Effector memory CD4-positive, alpha-beta T cell (primary cell): Measurements from ENCODE around the gene THOC6.
"Not testable (repeated sequence)": the region's sequence is repeated elsewhere in the genome, so short reads cannot be mapped to it uniquely, and the experiment has no call there.

Experiments
- DNase-seq, 3 donors: peaks; one replicate each; pipeline ENCODE4 v3.0.0-alpha.2; 2020
- H3K27ac ChIP-seq: 2 replicates; pipeline ENCODE4 v1.7.0; 2013; ENCODE audit warnings: mild to moderate bottlenecking, low read length, moderate library complexity; ENCODE audit not compliant: insufficient read depth, poor library complexity, severe bottlenecking
- H3K27me3 ChIP-seq: replicated peaks from 2 replicates; pipeline ENCODE4 v1.7.0; 2013; ENCODE audit warnings: mild to moderate bottlenecking, low read length; ENCODE audit not compliant: insufficient read depth, control insufficient read depth, poor library complexity, severe bottlenecking
- H3K36me3 ChIP-seq: 2 replicates; pipeline ENCODE4 v1.7.0; 2013; ENCODE audit warnings: mild to moderate bottlenecking, low read length, moderate library complexity; ENCODE audit not compliant: control insufficient read depth, insufficient read depth
- H3K4me1 ChIP-seq: 2 replicates; pipeline ENCODE4 v1.7.0; 2013; ENCODE audit warnings: low read length, mild to moderate bottlenecking; ENCODE audit not compliant: control insufficient read depth, insufficient read depth, poor library complexity, severe bottlenecking
- H3K4me3 ChIP-seq: 2 replicates; pipeline ENCODE4 v1.7.0; 2013; ENCODE audit warnings: low read length, low read depth, mild to moderate bottlenecking; ENCODE audit not compliant: insufficient read depth, poor library complexity, severe bottlenecking
- H3K9me3 ChIP-seq: 2 replicates; pipeline ENCODE4 v1.7.0; 2013; ENCODE audit warnings: mild to moderate bottlenecking, low read length, moderate library complexity; ENCODE audit not compliant: control insufficient read depth

THOC6 gene

GRCh38 chr16:3072148-3072547 lies 48.3 kb downstream of the THOC6 start:
- not testable (repeated sequence) for H3K9me3 ChIP-seq, DNase-seq, H3K4me3 ChIP-seq, H3K27me3 ChIP-seq, H3K27ac ChIP-seq
- Histone ChIP-seq H3K36me3 (peaks cover 18% of the 10 kb centered on the region), H3K4me1 (peaks cover 85% of the 10 kb centered on the region)

- not testable (repeated sequence) for H3K4me3 ChIP-seq, DNase-seq, H3K27me3 ChIP-seq, H3K9me3 ChIP-seq
- Histone ChIP-seq H3K27ac (peak overlapping the region; percentile 37), H3K4me1 (peaks cover 88% of the 10 kb centered on the region), H3K36me3 (peaks cover 18% of the 10 kb centered on the region)
These were observed 48.9 kb downstream of the THOC6 start for GRCh38 chr16:3072576-3073263.

GRCh38 chr16:3073448-3073847 lies 49.6 kb downstream of the THOC6 start:
- H3K4me1 ChIP-seq = peaks cover 88% of the 10 kb centered on the region
- no peaks in the 10 kb centered on the region for H3K9me3 ChIP-seq
- DNase-seq = no peak
- peaks cover 11% of the 10 kb centered on the region for H3K36me3 ChIP-seq
- H3K27ac ChIP-seq = peak overlapping the region; percentile 37
- no peaks in the 10 kb centered on the region for H3K27me3 ChIP-seq
- H3K4me3 ChIP-seq = no peak overlapping the region

- Histone ChIP-seq H3K27ac (peak overlapping the region; percentile 77), H3K36me3 (no peaks in the 10 kb centered on the region), H3K9me3 (no peaks in the 10 kb centered on the region), H3K4me3 (peak overlapping the region; percentile 29), H3K4me1 (peaks cover 81% of the 10 kb centered on the region), H3K27me3 (no peaks in the 10 kb centered on the region)
- peak; percentile 72 to 80 (median 76) for DNase-seq
These were observed 51.2 kb downstream of the THOC6 start for GRCh38 chr16:3074860-3075522.

GRCh38 chr16:3075523-3075915 lies 51.7 kb downstream of the THOC6 start:
- Histone ChIP-seq H3K9me3 (no peaks in the 10 kb centered on the region), H3K27me3 (no peaks in the 10 kb centered on the region), H3K4me1 (peaks cover 76% of the 10 kb centered on the region), H3K4me3 (peak overlapping the region; percentile 29), H3K27ac (peak overlapping the region; percentile 77), H3K36me3 (no peaks in the 10 kb centered on the region)
- DNase-seq = no peak

GRCh38 chr16:3075946-3076345 lies 52.1 kb downstream of the THOC6 start:
- not testable (repeated sequence) for H3K9me3 ChIP-seq, H3K36me3 ChIP-seq, DNase-seq, H3K27me3 ChIP-seq
- Histone ChIP-seq H3K27ac (peak overlapping the region; percentile 77), H3K4me3 (peak overlapping the region; percentile 29), H3K4me1 (peaks cover 72% of the 10 kb centered on the region)

GRCh38 chr16:3076577-3076976 lies 52.7 kb downstream of the THOC6 start:
- no peak for DNase-seq
- no peaks in the 10 kb centered on the region for H3K36me3 ChIP-seq
- no peaks in the 10 kb centered on the region for H3K9me3 ChIP-seq
- H3K4me1 ChIP-seq = peaks cover 69% of the 10 kb centered on the region
- no peaks in the 10 kb centered on the region for H3K27me3 ChIP-seq
- H3K4me3 ChIP-seq = peak overlapping the region; percentile 10
- H3K27ac ChIP-seq = peak overlapping the region; percentile 77
